Neural cell (in vitro differentiated cells): Measurements from ENCODE around the gene SECISBP2.

ENCODE experiments used
- EZH2 ChIP-seq: fragments of 200-600, 300-800 bp; shearing (Covaris generic), sonication (generic); IDR thresholded peaks from 2 replicates; pipeline ENCODE4 v1.6.1; 2014; ENCODE audit warnings: antibody characterized with exemption, low read length, borderline replicate concordance, mild to moderate bottlenecking; ENCODE audit not compliant: insufficient read depth, poor library complexity, severe bottlenecking
- TF ChIP-seq, protein P1 (sequence below): fragments of 450-650 bp; IDR thresholded peaks from 2 replicates; pipeline ENCODE4 v1.5.1; 2014; ENCODE audit warnings: antibody characterized with exemption, mild to moderate bottlenecking, moderate library complexity; ENCODE audit not compliant: poor library complexity, severe bottlenecking

DNA sequence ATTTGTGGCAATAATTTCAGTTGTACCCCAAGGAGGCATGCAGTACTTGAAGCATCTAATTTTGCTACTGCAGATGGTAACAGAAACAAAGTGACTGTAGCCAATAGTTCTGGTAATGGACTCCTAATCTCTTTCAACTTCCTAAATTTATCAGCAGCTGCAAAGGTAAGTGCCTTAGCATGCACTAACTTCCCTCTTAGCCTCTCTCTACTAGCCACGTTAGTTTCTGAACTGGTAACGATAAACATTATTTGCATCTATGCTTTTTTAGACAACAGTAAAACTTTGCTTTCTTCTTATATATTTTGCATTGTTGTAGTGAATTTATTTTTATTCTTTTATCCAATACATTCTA, 13.5 kb upstream of the SECISBP2 start:
- TF ChIP-seq EZH2: no peak
- TF ChIP-seq, protein P1, sequence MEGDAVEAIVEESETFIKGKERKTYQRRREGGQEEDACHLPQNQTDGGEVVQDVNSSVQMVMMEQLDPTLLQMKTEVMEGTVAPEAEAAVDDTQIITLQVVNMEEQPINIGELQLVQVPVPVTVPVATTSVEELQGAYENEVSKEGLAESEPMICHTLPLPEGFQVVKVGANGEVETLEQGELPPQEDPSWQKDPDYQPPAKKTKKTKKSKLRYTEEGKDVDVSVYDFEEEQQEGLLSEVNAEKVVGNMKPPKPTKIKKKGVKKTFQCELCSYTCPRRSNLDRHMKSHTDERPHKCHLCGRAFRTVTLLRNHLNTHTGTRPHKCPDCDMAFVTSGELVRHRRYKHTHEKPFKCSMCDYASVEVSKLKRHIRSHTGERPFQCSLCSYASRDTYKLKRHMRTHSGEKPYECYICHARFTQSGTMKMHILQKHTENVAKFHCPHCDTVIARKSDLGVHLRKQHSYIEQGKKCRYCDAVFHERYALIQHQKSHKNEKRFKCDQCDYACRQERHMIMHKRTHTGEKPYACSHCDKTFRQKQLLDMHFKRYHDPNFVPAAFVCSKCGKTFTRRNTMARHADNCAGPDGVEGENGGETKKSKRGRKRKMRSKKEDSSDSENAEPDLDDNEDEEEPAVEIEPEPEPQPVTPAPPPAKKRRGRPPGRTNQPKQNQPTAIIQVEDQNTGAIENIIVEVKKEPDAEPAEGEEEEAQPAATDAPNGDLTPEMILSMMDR: no peak
